ENCODE measurements around the gene HNRNPC.

HNRNPC gene

DNA sequence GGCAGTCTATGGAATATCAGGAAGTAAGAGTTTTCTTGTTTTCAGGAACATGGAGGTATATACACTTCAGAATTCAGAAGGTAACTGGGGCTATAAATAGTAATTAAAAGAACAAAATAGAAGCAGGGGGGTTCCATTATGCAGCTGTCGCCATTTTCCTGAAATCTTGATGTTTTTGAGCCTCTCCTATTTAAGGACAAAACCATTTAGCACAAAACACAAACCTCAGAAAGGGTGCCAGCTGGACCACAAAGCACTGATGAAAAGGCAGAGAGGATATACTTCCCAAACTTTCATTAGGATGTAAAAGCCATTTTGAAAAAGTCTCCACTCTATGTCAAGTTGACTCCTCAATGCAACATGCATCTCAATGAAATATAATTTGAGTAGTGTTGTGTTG, 59.2 kb downstream of the HNRNPC start:
- DNase-seq (ENCODE audit: low read depth), result no peak

DNA sequence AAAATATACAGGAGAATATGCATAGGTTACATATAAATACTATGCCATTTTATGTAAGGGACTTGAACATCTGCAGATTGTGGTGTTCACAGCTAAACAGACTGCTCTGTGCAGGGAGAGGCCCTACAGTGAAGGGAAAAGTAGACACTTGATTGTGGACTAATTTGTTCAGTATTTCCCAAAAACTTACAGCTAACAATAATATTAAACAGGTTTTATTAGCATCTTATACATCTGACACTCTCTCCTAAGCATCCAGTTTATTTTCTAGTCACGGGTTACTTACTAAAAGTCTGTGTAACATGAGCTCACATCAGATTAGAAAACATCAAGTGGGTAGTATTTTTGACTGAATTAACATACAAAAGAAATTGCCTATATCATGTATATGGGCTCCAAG, 60.1 kb downstream of the HNRNPC start:
- DNase-seq (ENCODE audit: low read depth), result no peak

DNA sequence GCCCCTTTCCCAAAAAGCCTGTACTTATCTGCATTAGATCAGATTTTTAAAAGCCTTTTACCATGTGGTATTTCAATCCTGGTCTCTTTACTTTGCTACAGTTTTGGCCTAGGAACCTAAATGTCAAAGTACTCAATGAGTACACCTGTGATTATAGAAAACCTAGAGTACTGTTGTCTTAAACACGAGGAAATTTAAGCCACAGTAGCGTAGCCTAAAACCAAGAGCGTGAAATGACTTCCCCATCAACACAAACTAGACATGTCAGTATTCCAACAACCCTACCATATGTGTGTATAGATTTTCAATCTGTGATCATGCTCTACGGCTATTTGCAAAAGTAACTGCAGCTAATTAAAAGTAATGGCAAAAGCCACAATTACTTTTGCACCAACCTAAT, 60.7 kb downstream of the HNRNPC start:
- DNase-seq (ENCODE audit: low read depth), result no peak

DNA sequence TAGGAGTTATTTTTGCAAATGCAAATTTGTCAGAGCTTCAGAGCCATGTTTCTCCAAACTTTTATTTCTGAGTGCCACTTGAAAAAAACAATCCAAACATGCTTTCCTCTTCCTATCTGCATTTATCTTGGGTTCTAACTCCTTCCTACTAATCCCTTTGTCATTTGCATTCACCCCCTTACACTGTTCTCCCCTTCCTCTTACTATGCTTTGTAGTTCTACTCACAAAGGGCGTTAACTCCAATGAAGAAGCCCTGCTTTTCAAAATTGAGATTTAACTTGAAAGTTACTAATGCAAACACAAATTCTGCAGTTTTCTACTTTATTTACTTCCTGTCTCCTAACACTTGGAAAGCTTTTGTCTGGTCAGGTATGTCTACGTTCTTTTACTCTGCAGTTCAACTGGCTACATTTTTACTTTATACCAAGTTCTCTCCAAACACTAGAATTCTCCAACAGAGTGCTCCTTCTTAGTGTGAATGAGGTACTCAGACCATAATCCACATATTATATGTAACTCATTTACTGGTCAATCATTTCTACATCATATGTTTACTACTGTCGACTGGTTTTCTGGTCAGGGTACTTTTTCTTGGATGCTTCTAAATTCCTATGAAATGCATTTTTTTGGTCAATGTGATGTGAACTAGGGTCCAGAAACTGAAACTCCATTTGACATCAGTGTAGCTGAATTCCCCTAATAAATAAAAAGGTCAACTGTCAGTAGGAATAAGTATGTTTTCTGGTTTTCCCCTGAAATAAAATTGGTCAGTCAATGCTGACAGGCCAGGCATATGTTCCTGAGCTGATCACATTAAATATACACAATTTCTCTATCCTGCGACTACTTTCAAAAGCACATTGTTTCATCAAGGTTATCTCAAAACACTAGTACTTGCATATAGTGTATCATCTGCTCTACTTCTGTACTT, 62.2 kb downstream of the HNRNPC start:
- no peak for DNase-seq (ENCODE audit: low read depth)

DNA sequence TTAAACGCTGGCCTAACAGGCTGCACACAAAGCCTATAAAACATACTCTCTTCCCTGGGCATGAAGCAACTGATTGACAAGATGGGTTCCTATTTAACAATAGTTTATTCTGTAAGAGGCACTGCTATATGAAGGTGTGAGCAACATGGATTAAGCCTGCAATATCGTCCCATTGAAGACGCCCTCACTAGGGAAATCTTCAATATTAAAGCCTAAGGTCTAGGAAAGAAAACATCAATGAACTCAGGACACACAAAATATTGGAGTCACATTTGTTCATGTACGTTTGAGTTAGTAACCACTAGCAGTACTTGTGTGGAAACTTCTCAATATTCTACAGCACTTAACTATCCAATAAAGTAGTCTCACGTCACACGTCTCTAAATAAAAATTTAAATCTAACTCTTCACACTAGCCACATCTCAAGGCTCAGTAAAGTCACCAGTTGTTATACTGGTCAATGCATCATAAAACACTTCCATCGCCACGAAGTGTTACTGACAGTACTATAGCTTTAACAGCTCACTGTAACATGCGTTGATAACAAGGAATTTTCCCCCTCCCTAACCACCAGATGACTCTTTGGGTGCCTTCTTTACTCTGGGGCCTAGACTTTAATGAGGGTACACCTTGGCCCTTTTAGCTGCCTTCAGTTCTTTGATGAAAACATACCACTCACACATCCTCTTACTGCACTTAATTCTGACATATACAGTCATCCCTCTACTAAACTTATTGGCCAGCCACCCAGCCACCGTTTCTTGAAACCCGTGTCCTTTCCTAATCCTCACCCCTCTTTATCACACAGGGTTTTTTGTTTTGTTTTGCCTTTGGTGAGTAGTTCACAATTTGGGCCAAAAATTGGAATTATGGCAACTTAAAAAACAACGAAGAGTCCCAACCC, 63.3 kb downstream of the HNRNPC start:
- DNase-seq (ENCODE audit: low read depth), result no peak

DNA sequence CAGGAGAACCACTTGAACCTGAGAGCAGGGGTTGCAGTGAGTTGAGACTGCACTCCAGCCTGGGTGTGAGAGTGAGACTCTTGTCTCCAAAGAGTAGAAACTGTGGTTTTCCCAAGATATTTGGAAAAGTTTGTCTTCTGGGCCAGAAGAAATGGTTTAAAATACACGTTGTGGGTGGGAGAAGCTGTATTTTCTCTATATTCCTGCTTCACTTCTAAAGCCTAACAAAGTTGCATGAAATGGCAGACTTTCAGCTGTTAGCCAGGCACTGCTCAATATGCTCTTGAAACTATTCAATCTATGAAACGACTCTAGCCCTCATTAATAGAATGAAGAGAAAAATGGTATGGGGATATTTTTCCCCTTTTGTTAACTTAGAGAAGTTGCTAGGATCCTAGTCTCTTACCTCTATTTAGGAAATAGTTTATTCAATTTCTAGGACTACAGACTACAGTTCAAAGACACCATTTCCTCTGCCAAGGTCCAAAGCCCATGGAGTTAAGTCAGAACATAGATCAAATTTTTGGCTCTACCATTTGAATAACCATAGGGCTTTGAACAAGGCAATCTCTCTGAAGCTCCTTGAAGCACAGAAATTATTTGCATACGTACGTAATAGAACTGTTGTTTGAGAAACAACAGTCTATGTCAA, 64.1 kb downstream of the HNRNPC start:
- DNase-seq (ENCODE audit: low read depth), result no peak

DNA sequence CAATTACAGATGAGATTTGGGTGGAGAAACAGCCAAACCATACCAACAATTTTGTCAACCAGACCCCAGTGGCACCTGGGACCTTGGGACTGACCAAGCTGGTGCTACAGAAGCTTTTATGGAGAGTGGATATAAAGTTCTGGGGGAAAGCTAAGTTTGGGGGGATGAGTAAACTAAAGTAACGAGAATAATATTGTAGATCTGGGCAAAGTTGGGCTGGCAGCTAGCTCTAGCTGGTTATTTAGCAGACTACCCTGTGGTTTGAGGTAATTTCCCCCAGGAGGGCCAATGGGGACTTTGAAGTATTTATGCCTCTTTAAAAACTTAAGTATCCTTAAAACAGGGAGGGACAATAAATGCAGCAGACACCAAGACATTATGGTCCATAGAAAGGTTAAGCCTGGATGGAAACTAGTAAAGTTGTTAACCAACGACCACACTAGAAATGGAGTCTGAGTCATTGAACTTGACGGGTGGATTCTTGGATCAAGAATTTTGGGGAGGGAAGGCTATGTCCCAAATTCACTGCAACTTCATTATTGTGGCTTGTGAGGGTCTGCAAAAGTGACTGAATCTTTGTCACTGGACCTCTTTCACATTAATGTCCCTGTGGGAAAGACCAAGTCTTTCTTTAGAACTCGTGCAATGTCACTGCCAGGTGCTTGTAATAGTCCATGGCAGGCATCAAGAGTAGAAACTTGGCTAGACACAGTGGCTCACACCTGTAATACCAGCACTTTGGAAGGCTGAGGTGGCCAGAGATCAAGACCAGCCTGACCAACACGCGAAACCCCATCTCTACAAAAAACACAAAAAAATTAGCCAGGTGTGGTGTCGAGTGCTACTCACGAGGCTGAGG, 64.8 kb downstream of the HNRNPC start:
- DNase-seq (ENCODE audit: low read depth), result no peak

DNA sequence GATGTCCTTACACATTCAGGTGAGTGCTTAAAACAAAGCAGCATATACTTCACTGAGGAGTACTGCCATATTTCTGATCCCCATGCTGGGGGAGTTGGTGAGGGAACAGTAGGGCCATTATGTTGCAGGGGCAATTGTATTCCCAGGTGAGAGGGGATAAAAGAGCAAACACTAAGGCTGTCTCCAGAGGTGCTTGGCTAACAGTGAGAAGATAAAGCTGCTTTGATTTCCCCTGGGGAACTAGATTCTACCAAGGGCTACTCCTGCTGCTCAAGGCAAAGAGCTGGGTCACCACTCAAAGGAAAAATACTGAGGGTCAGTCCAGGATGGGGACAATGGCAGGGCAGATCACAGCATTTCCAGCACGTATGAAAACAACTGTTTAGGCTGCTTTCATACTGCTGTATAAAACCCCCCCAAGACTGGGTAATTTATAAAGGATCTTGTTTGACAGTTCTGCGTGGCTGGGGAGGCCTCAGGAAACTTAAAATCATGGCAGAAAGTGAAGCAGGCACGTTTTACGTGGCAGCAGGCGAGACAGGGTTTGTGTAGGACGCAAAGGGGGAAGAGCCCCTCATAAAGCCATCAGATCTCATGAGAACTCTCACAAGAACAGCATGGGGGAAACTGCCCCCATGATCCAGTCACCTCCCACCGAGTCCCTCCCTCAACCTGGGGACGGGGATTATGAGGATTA, 65.6 kb downstream of the HNRNPC start:
- no peak for DNase-seq (ENCODE audit: low read depth)

DNA sequence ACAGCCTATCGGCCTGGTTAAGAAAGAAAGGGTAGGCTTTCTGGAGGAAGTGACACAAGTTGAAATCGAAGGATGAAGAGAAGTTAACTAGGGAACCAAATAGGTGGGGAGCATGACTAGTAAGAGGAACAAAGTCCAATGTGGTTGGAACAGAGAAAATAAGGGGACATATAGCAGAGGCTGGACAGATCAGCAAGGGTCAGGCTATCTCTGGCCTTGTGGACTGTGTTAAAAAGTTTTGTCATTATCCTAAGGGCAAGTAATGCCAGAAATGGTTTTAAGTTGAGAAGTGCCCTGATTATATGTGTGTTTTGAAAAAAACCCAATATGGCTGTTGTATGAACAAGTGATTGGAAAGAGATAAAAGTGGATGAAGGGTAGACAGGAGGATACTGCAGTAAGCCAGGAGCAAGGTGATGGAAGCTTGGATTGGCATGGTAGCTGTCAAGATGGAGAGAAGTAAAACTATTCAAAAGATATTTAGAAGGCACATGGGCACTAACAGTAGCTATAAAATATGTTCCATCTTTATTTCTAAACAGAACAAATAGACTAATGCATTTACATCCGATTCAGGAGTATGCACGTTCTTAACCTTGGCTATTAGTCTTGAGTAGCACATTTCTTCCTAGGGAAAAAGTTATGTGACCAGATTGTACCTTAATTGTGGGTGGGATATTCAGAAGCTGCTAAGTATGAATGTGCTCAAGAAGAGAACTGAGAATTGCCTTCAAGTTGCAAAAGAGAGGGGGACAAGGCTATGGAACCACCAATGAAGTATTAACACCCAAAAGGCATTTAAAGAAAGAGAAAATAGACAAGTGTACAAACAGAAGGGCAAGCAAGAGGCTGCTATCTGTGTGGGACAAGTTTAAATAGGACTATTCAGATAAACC, 66.5 kb downstream of the HNRNPC start:
- DNase-seq (ENCODE audit: low read depth), result no peak

DNA sequence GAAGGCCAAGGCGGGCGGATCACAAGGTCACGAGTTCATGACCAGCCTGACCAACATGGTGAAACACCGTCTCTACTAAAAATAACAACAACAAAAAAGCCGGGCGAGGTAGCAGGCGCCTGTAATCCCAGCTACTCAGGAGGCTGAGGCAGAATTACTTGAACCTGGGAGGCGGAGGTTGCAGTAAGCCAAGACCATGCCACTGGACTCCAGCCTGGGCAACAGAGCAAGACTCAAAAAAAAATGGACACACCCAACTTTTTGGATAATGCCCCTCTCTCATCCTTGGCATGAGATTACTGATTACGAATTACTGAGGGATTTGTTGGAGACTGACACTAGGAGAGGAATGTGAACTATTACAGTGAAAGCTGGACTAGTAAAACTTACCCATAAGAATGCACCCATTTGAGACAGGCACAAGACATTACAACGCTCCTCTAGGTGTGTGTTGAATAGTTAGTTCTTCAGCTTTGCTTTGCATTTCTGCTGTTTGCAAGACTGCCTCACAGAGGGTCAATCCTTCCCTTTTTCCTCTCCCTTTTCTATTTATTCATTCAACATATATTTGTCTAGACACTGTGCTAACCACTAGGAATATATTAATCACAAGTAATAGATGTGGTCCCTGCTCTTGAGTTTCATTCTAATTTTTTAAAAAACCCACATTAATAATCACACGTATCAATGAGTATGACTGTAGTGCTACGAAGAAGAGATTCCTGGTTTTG, 67.3 kb downstream of the HNRNPC start:
- DNase-seq (ENCODE audit: low read depth), result no peak

DNA sequence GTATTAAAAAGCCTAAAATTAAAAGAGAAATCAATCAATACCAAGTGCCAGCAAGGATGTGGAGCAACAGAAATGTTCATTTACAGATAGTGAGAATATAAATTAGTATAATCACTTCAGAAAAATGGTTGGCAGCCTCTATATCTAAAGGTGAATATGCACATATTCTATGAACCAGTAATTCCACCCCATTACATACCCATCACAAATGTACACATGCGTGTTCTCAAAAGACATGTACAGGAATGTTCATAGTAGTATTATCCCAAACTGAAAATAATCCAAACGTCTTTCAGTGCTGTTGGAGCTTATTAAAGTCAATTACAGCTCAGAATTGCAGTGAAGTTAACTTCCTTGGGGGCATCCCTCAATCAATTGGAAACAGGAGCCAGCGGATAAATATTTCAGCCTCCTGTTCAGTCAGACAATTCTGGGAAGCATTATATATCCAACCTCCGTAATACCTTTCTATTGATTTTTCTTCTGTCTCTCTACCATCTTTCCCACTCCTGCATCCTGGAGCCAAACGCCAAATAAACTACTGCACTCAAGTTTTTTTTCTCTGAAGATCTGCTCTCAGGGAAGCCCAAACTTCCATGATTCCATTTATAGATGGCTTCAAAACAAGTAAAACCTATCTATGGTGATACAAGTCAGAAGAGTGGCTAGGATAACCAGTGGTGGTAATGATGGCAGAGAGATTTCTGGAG, 68.3 kb downstream of the HNRNPC start:
- no peak for DNase-seq (ENCODE audit: low read depth)

DNA sequence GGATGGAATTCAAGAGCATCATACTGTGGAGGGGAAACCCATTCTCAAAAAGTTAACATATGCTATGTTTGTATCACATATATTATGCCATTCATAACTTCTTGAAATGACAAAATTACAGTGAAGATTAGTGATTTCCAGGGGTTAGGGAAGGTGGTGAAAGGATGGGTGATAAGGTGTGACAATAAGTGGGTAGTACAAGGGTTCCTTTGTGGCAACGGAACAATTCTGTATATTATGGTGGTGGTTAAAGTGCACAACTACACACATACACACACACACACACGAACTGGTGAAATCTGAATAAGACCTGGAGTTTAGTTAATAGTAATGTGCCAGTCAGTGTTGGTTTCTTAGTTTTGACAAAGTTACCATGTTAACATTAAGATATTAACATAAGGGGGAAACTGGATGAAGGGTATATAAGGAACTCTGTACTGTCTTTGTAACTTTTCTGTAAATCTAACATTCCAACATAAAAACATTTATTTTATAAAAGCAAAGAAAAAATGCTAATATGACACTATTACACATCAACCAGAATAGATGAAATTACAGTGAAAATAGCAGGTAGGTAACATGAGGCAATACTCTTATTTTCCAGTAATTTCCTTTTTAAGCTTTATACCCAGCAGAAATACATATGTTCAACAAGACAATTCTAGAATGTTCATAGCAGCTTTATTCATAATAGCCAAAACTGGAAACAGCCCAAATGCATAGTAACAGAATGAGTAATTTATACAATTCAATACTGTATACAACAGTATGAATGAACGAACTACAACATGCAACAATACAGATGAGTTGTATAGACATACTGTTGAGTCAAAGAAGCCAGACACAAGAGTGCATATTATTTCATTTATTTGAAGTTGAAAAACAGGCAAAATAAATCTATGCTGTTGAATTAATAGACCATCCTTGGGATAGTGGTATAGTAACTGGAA, 69.4 kb downstream of the HNRNPC start:
- DNase-seq (ENCODE audit: low read depth), result no peak

DNA sequence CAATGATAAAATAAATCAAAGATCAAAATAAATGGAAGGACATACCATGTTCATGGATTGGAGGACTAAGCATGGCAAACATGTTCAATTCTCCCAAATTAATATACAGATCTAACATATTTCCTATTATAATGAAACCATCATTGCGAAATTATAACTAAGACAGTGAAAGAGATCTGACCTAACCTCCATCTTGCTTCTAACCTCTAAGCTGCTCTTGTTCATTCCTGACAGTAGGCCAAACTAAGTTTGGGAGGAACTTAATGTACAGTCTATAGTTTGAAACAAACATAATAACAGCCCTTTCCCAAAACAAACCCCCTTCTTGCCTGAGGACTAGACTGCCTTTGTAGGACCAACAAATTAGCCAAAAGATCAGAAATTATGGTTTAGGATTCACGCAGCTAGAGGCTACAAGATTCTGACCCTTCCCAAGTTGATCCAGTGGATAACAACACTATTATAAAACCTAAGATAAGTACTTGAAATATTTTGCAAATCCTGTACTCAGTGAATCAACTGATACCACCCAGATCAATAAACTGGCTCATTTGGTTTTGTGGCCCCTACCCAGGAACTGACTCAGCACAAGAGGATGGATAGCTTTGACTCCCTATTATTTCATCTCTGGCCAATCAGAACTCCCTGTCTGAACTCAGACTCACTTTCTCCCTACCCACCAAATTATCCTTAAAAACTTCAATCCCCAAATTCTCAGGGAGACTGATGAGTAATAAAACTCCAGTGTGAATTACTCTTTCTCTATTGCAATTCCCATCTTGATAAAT, 71.6 kb downstream of the HNRNPC start:
- DNase-seq (ENCODE audit: low read depth), result no peak

DNA sequence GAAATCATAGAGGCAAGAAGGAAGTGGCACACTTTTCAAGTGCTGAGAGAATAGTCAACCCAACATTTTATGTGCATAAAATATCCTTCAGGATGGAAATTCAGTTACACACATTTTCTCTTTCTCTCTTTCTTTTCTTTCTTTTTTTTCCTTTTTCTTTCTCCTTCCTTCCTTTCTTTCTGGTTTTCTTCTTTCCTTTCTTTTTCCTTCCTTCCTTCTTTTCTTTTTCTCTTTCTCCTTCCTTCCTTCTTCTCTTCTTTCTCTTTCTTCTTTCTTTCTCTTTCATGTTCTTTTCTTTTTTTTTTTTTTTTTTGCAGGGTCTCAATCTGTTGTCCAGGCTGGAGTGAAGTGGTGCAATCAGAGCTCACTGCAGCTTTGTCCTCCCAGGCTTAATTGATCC, 74.6 kb downstream of the HNRNPC start:
- DNase-seq (ENCODE audit: low read depth), result no peak

DNA sequence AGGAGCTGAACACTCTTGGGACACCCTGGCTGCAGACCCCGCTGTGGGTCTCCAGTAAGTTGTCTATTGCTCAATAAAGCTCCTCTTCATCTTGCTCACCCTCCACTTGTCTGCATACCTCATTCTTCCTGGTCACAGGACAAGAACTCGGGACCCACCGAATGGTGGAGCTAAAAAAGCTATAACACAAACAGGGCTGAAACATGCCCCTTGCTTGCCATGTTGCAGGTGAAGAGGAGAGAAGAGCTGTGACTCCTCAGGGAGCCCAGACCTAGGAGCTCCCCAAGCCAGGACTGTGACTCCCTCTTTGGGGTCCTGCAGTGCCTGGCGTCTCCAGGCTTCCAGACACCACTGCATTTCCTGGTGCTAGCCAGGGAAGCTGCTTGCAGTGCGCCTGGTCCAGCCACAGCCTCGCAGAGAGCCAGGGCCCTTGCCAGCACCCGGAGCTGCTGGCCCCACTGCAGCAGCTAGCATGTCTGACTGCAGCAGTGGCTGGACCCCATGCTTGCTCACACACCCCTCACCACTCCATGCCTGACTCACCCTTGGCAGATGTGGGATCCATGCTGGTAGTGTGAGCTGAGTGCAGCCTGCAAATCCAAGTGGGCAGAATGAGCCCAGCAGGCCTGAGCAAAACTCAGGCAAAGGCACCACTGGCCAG, 76.2 kb downstream of the HNRNPC start:
- DNase-seq (ENCODE audit: low read depth), result no peak

DNA sequence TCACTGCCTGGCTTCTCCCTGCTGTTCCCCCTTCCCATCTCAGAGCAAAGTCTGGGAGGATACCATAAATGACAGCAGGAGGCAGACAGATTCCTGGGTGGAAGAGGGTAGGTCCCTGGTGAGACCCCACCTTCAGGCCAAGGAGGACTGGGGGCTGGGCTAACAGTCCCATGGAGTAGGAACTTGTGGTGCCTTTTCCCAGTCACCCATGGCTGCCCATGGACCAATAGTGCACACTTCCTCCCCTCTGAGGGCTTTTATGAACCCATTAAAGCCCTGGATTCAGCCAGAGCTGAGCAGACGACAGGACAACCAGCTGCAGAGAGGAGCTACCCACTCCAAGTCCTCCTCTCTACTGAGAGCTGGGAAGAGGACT, 76.8 kb downstream of the HNRNPC start:
- no peak for DNase-seq (ENCODE audit: low read depth)
